Immature natural killer cell (primary cell): ENCODE measurements around the gene GRK5. TPM values are rescaled to one million over a fixed set of nuclear protein-coding genes. Genes with fewer than 3 reads are reported as not detected.

ENCODE experiments used
- DNase-seq, 3 donors: peaks; one replicate each; pipeline ENCODE4 v3.0.0; 2022; ENCODE audit warnings: mixed read lengths in 1 of 3
- H3K27ac Mint-ChIP-seq, 6 donors: one replicate each; pipeline ENCODE4 v1.8.0; 2020; ENCODE audit warnings: mixed read lengths in 6 of 6, mild to moderate bottlenecking in 5 of 6, inconsistent platforms in 4 of 6, moderate library complexity in 3 of 6
- H3K27me3 Mint-ChIP-seq, 3 donors: one replicate each; pipeline ENCODE4 v1.8.0; 2020 to 2021; ENCODE audit warnings: low read depth in 3 of 3, mild to moderate bottlenecking in 3 of 3, mixed read lengths in 3 of 3, moderate library complexity in 3 of 3, inconsistent platforms in 1 of 3
- H3K36me3 Mint-ChIP-seq, 3 donors: one replicate each; pipeline ENCODE4 v1.8.0; 2020; ENCODE audit warnings: mixed read lengths in 3 of 3, inconsistent platforms in 2 of 3, mild to moderate bottlenecking in 2 of 3
- H3K4me1 Mint-ChIP-seq, 2 donors: one replicate each; pipeline ENCODE4 v1.8.0; 2020; ENCODE audit warnings: inconsistent platforms in 2 of 2, mild to moderate bottlenecking in 2 of 2, mixed read lengths in 2 of 2, moderate library complexity in 1 of 2
- H3K4me3 Mint-ChIP-seq, 5 donors: one replicate each; pipeline ENCODE4 v1.8.0; 2020; ENCODE audit warnings: mild to moderate bottlenecking in 5 of 5, mixed read lengths in 5 of 5, inconsistent platforms in 3 of 5, moderate library complexity in 3 of 5
- H3K9me3 Mint-ChIP-seq, 6 donors: one replicate each; pipeline ENCODE4 v1.8.0; 2020; ENCODE audit warnings: mild to moderate bottlenecking in 6 of 6, mixed read lengths in 6 of 6, inconsistent platforms in 4 of 6, moderate library complexity in 3 of 6
- polyA plus RNA-seq, 3 donors: library from polyadenylated mRNA; unstranded; fragments of 300-500 nt; fragmentation: Illumina TruSeq; gene quantifications; one replicate each; pipeline ENCODE4 v1.2.3, GENCODE V29; 2021

The GRK5 gene
- polyA plus RNA-seq, 3 donors from 2014 or later: 2.1 to 12.4 (median 3.3) TPM

DNA sequence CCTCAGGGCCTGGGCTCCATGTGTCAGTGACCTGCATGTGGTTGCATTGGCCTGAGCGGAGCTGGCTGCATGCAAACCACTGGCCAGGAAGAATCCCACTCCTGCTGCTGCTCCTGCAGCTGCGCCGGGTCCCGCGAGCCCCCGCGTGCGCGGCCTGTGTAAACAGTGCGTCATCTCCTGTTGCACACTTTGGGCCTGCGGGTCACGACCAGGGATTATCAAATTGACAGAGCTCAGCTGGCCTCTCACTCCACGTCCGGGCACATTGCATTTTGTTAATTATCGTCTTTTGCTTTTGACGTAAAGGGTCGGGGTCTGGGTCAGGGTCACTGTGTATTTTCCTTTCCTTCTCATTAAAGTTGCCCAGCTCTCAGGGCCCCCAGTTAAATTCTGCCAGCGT, 202.5 kb downstream of the GRK5 start:
- Mint-ChIP-seq H3K27ac (no peak overlapping the region), H3K36me3 (no peaks in the 10 kb centered on the region), H3K4me3 (no peak overlapping the region), H3K27me3 (peaks cover under 1 to 5% (median 5%) of the 10 kb centered on the region in 3 donors), H3K4me1 (no peaks in the 10 kb centered on the region), H3K9me3 (no peaks in the 10 kb centered on the region)
- DNase-seq: no peak

DNA sequence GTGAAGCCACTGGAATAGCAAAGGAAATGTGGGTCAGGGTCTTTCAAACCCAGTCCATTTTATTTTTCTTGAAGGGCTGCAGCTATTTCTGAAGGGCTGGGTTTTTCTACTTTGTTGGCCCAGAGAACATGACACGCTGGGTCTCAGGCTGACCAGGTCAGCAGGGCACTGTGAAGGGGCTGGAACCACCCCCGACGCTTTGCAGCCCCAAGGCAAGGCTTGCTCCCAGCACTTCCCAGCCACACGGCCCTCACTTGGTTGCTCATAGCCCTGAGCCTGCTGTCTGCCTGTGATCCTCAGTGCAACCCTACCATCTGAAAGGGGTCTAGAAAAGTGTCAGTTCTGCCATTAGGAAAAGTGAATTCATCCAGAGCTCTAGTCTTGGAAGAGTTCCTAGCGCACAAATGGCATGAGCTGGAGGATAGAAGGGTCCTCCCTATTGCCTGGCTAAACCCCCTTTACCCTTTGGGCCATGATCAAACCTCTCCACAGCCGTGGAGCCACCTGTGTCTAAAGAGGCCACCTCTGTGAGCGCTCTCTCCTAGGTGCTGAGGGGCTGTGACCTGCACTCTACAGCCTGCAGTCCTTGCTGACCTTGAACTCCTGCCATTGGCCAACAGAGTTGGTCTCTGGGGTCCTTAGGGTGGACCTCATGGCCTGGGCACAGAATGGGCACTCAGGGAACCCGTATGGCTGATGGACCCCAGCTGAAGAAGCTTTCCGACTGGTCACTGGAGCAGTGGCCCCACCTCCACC, 203.2 kb downstream of the GRK5 start:
- Mint-ChIP-seq H3K27ac (peak overlapping the region in 1 of 6 donors; percentile 17), H3K27me3 (peaks cover 3 to 5% (median 4%) of the 10 kb centered on the region in 3 donors), H3K4me3 (no peak overlapping the region), H3K36me3 (no peaks in the 10 kb centered on the region), H3K9me3 (no peaks in the 10 kb centered on the region), H3K4me1 (no peaks in the 10 kb centered on the region)
- DNase-seq: no peak

- Mint-ChIP-seq H3K4me1 (no peaks in the 10 kb centered on the region), H3K9me3 (no peaks in the 10 kb centered on the region), H3K4me3 (no peak overlapping the region), H3K27ac (no peak overlapping the region), H3K36me3 (no peaks in the 10 kb centered on the region), H3K27me3 (peaks cover 3 to 4% (median 3%) of the 10 kb centered on the region in 3 donors)
- DNase-seq: no peak
These were observed 205.1 kb downstream of the GRK5 start for GRCh38 chr10:119412244-119413092.

DNA sequence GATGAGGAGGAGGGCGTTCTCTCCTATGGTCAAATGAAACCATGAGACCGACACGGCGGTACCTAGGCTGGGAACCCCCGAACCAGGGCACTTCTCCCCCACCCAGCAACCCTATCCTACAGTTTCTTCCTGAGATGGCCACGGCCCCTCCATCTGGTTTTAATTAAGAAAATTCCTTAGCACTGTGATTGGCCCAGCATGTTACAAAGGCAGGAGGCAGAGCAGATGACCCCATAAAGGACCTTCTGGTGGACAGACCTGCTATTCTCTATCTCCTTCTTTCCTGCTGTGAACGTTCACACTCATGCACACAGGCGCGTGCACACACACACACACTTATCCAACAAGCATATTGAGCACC, 205.7 kb downstream of the GRK5 start:
- Mint-ChIP-seq H3K4me1 (no peaks in the 10 kb centered on the region), H3K9me3 (no peaks in the 10 kb centered on the region), H3K27me3 (peaks cover 2 to 3% (median 3%) of the 10 kb centered on the region in 3 donors), H3K36me3 (no peaks in the 10 kb centered on the region), H3K27ac (no peak overlapping the region), H3K4me3 (no peak overlapping the region)
- no peak for DNase-seq

GRCh38 chr10:119413471-119414080, 206.2 kb downstream of the GRK5 start:
- Mint-ChIP-seq H3K4me1 (no peaks in the 10 kb centered on the region), H3K4me3 (no peak overlapping the region), H3K27ac (peak overlapping the region in 1 of 6 donors; percentile 0), H3K27me3 (peaks cover 2 to 3% (median 3%) of the 10 kb centered on the region in 3 donors), H3K36me3 (no peaks in the 10 kb centered on the region), H3K9me3 (no peaks in the 10 kb centered on the region)
- no peak for DNase-seq

GRCh38 chr10:119414081-119414611, 206.8 kb downstream of the GRK5 start:
- H3K9me3 Mint-ChIP-seq: no peaks in the 10 kb centered on the region
- H3K27ac Mint-ChIP-seq: peak overlapping the region in 1 of 6 donors; percentile 0
- DNase-seq: no peak
- no peaks in the 10 kb centered on the region for H3K36me3 Mint-ChIP-seq
- H3K27me3 Mint-ChIP-seq: peaks cover 2 to 3% (median 3%) of the 10 kb centered on the region in 3 donors
- H3K4me3 Mint-ChIP-seq: no peak overlapping the region
- no peaks in the 10 kb centered on the region for H3K4me1 Mint-ChIP-seq

GRCh38 chr10:119415121-119415520, 207.8 kb downstream of the GRK5 start:
- Mint-ChIP-seq H3K9me3 (no peaks in the 10 kb centered on the region), H3K4me3 (no peak overlapping the region), H3K36me3 (no peaks in the 10 kb centered on the region), H3K27me3 (peaks cover 2 to 3% (median 3%) of the 10 kb centered on the region in 3 donors), H3K4me1 (no peaks in the 10 kb centered on the region), H3K27ac (peak overlapping the region in 1 of 6 donors; percentile 74)
- DNase-seq: no peak

- DNase-seq: no peak
- H3K27ac Mint-ChIP-seq: peak overlapping the region in 1 of 6 donors; percentile 74
- H3K36me3 Mint-ChIP-seq: peaks cover 0 to 1% (median 0%) of the 10 kb centered on the region in 3 donors
- H3K4me1 Mint-ChIP-seq: no peaks in the 10 kb centered on the region
- no peak overlapping the region for H3K4me3 Mint-ChIP-seq
- no peaks in the 10 kb centered on the region for H3K9me3 Mint-ChIP-seq
- H3K27me3 Mint-ChIP-seq: peaks cover 2 to 3% (median 3%) of the 10 kb centered on the region in 3 donors
These were observed 208.4 kb downstream of the GRK5 start for GRCh38 chr10:119415536-119416503.

- H3K27ac Mint-ChIP-seq: no peak overlapping the region
- peaks cover 0 to 3% (median 2%) of the 10 kb centered on the region in 3 donors for H3K27me3 Mint-ChIP-seq
- H3K9me3 Mint-ChIP-seq: no peaks in the 10 kb centered on the region
- H3K4me3 Mint-ChIP-seq: no peak overlapping the region
- peaks cover 0 to 4% (median 4%) of the 10 kb centered on the region in 3 donors for H3K36me3 Mint-ChIP-seq
- DNase-seq: peak; percentile 47 to 64 (median 57)
- no peaks in the 10 kb centered on the region for H3K4me1 Mint-ChIP-seq
These were observed 209.5 kb downstream of the GRK5 start for GRCh38 chr10:119416855-119417254.

DNA sequence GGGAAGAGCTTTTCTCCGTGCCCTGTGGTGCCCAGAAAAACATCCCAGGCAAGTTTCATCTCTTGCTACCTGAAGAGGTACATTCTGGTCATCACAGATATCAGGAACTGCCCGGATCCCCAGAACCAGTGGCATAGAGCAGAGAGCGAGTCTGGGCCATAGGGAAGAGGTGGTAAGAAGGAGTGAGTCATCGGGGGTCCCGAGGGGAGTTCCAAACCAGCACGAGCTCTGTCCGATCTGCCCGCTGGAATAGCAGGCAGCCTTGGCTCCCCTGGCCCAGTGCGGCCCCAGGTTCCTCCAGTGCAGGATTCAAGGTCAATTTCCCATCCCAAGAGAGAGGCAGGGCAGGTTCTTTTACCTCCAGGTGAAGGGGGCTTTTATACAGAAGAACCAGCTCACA, 210.5 kb downstream of the GRK5 start:
- H3K27me3 Mint-ChIP-seq: peaks cover 0 to 3% (median 2%) of the 10 kb centered on the region in 3 donors
- no peaks in the 10 kb centered on the region for H3K4me1 Mint-ChIP-seq
- H3K36me3 Mint-ChIP-seq: peaks cover 0 to 4% (median 4%) of the 10 kb centered on the region in 3 donors
- H3K4me3 Mint-ChIP-seq: no peak overlapping the region
- DNase-seq: no peak
- no peaks in the 10 kb centered on the region for H3K9me3 Mint-ChIP-seq
- no peak overlapping the region for H3K27ac Mint-ChIP-seq

GRCh38 chr10:119418362-119418761, 211.0 kb downstream of the GRK5 start:
- Mint-ChIP-seq H3K27ac (no peak overlapping the region), H3K4me3 (no peak overlapping the region)

GRCh38 chr10:119419931-119420330, 212.6 kb downstream of the GRK5 start:
- Mint-ChIP-seq H3K4me3 (no peak overlapping the region), H3K9me3 (no peaks in the 10 kb centered on the region), H3K36me3 (peaks cover 4 to 14% (median 9%) of the 10 kb centered on the region in 3 donors), H3K27ac (peak overlapping the region in 1 of 6 donors; percentile 23), H3K4me1 (no peaks in the 10 kb centered on the region), H3K27me3 (peaks cover 0 to 3% (median 0%) of the 10 kb centered on the region in 3 donors)
- DNase-seq: no peak

More at GRCh38 chr10:119418362-119418761, 211.0 kb downstream of the GRK5 start:
- Mint-ChIP-seq H3K36me3 (peaks cover 0 to 7% (median 4%) of the 10 kb centered on the region in 3 donors), H3K4me1 (no peaks in the 10 kb centered on the region), H3K9me3 (no peaks in the 10 kb centered on the region), H3K27me3 (peaks cover 0 to 3% (median 2%) of the 10 kb centered on the region in 3 donors)
- no peak for DNase-seq
